Measurements from ENCODE around the gene PCLAF.
"Not testable (repeated sequence)": the region's sequence is repeated elsewhere in the genome, so short reads cannot be mapped to it uniquely, and the experiment has no call there.

PCLAF gene

DNA sequence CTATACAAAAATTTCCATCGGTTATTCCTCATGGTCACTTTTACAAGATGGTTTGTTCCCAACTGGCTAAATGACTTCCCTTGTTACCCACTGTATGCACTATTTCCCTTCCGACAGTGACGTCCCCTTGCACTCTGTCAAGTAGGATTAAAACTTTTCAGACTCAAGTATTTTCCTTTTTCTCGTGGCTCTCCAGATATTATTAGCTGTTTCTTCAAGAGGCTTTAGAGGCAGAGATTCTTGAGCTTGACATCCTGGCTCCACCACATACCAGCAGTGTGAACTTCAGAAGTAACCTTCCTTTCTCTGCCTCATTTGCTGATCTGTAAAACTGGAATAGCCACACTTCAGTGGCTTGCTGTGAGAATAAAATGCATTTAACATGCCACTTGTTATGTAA is 39.3 kb downstream of the PCLAF start:
- H3K36me3 ChIP-seq (ENCODE audit: insufficient read depth, low read length) = peaks cover 12% of the 10 kb centered on the region

GRCh38 chr15:64340355-64340754 is 40.9 kb downstream of the PCLAF start:
- Histone ChIP-seq H3K27me3 (ENCODE audit: control insufficient read depth, insufficient read depth, low read length) (no peaks in the 10 kb centered on the region), H3K4me2 (ENCODE audit: low read length) (no peak overlapping the region), H3K9ac (ENCODE audit: low read depth, low read length) (no peak overlapping the region), H3K9me3 (replicated peaks; ENCODE audit: low read length) (no peaks in the 10 kb centered on the region), H3K4me3 (ENCODE audit: low read length) (no peak overlapping the region), H3K4me1 (ENCODE audit: control insufficient read depth, insufficient read depth, low read length) (peaks cover 24% of the 10 kb centered on the region), H3K36me3 (ENCODE audit: insufficient read depth, low read length) (peaks cover 9% of the 10 kb centered on the region)

More for the DNA sequence above, 39.3 kb downstream of the PCLAF start:
- no peak overlapping the region for H3K9ac ChIP-seq (ENCODE audit: low read depth, low read length)
- H3K4me3 ChIP-seq (ENCODE audit: low read length) = no peak overlapping the region
- peaks cover 24% of the 10 kb centered on the region for H3K4me1 ChIP-seq (ENCODE audit: control insufficient read depth, insufficient read depth, low read length)
- no peaks in the 10 kb centered on the region for H3K27me3 ChIP-seq (ENCODE audit: control insufficient read depth, insufficient read depth, low read length)
- H3K4me2 ChIP-seq (ENCODE audit: low read length) = no peak overlapping the region
- H3K9me3 ChIP-seq (replicated peaks; ENCODE audit: low read length) = no peaks in the 10 kb centered on the region

- no peak overlapping the region for H3K4me3 ChIP-seq (ENCODE audit: low read length)
- no peaks in the 10 kb centered on the region for H3K27me3 ChIP-seq (ENCODE audit: control insufficient read depth, insufficient read depth, low read length)
- no peak overlapping the region for H3K4me2 ChIP-seq (ENCODE audit: low read length)
- no peaks in the 10 kb centered on the region for H3K9me3 ChIP-seq (replicated peaks; ENCODE audit: low read length)
- H3K9ac ChIP-seq (ENCODE audit: low read depth, low read length) = no peak overlapping the region
- H3K36me3 ChIP-seq (ENCODE audit: insufficient read depth, low read length) = peaks cover 9% of the 10 kb centered on the region
- H3K4me1 ChIP-seq (ENCODE audit: control insufficient read depth, insufficient read depth, low read length) = peaks cover 12% of the 10 kb centered on the region
Measured at GRCh38 chr15:64337761-64338160, 43.5 kb downstream of the PCLAF start.

- Histone ChIP-seq H3K4me1 (ENCODE audit: control insufficient read depth, insufficient read depth, low read length) (peaks cover 12% of the 10 kb centered on the region), H3K4me2 (ENCODE audit: low read length) (peak overlapping the region; percentile 32), H3K9ac (ENCODE audit: low read depth, low read length) (no peak overlapping the region), H3K27me3 (ENCODE audit: control insufficient read depth, insufficient read depth, low read length) (no peaks in the 10 kb centered on the region), H3K36me3 (ENCODE audit: insufficient read depth, low read length) (no peaks in the 10 kb centered on the region), H3K9me3 (replicated peaks; ENCODE audit: low read length) (no peaks in the 10 kb centered on the region), H3K4me3 (ENCODE audit: low read length) (no peak overlapping the region)
Measured at GRCh38 chr15:64333986-64334929, 47.0 kb downstream of the PCLAF start.

DNA sequence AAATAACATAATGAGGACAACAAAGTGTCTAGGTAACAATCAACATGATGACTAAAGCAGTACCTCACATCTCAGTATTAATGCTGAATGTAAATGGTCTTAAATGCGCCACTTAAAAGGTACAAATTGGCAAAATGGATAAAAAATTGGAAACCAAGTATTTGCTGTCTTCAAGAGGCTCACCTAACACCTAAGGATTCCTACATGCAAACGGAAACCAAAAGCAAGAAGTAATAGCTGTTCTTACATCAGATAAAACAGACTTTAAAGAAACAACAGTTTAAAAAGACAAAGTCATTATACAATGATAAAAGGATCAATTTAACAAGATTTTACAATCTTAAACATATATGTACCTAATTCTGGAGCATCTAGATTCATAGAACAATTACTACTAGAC is 47.7 kb downstream of the PCLAF start:
- H3K9me3 ChIP-seq (replicated peaks; ENCODE audit: low read length) = no peaks in the 10 kb centered on the region
- H3K4me2 ChIP-seq (ENCODE audit: low read length) = peak overlapping the region; percentile 32
- no peaks in the 10 kb centered on the region for H3K27me3 ChIP-seq (ENCODE audit: control insufficient read depth, insufficient read depth, low read length)
- H3K4me1 ChIP-seq (ENCODE audit: control insufficient read depth, insufficient read depth, low read length) = peaks cover 12% of the 10 kb centered on the region
- no peak overlapping the region for H3K4me3 ChIP-seq (ENCODE audit: low read length)
- no peak overlapping the region for H3K9ac ChIP-seq (ENCODE audit: low read depth, low read length)
- H3K36me3 ChIP-seq (ENCODE audit: insufficient read depth, low read length) = no peaks in the 10 kb centered on the region

DNA sequence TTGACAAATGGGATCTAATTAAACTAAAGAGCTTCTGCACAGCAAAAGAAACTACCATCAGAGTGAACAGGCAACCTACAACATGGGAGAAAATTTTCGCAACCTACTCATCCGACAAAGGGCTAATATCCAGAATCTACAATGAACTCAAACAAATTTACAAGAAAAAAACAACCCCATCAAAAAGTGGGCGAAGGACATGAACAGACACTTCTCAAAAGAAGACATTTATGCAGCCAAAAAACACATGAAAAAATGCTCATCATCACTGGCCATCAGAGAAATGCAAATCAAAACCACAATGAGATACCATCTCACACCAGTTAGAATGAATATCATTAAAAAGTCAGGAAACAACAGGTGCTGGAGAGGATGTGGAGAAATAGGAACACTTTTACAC is 49.6 kb downstream of the PCLAF start:
- H3K36me3 ChIP-seq (ENCODE audit: insufficient read depth, low read length); H3K9ac ChIP-seq (ENCODE audit: low read depth, low read length); H3K4me3 ChIP-seq (ENCODE audit: low read length); H3K9me3 ChIP-seq (replicated peaks; ENCODE audit: low read length); H3K4me2 ChIP-seq (ENCODE audit: low read length); H3K27me3 ChIP-seq (ENCODE audit: control insufficient read depth, insufficient read depth, low read length): not testable (repeated sequence)
- peaks cover 12% of the 10 kb centered on the region for H3K4me1 ChIP-seq (ENCODE audit: control insufficient read depth, insufficient read depth, low read length)

DNA sequence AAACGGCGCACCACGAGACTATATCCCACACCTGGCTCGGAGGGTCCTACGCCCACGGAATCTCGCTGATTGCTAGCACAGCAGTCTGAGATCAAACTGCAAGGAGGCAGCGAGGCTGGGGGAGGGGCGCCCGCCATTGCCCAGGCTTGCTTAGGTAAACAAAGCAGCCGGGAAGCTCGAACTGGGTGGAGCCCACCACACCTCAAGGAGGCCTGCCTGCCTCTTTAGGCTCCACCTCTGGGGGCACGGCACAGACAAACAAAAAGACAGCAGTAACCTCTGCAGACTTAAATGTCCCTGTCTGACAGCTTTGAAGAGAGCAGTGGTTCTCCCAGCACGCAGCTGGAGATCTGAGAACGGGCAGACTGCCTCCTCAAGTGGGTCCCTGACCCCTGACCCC is 54.3 kb downstream of the PCLAF start:
- not testable (repeated sequence) for H3K9ac ChIP-seq (ENCODE audit: low read depth, low read length)

GRCh38 chr15:64326458-64326857 is 54.8 kb downstream of the PCLAF start:
- H3K4me1 ChIP-seq (ENCODE audit: control insufficient read depth, insufficient read depth, low read length); H3K4me2 ChIP-seq (ENCODE audit: low read length); H3K9ac ChIP-seq (ENCODE audit: low read depth, low read length); H3K27me3 ChIP-seq (ENCODE audit: control insufficient read depth, insufficient read depth, low read length); H3K9me3 ChIP-seq (replicated peaks; ENCODE audit: low read length); H3K36me3 ChIP-seq (ENCODE audit: insufficient read depth, low read length); H3K4me3 ChIP-seq (ENCODE audit: low read length): not testable (repeated sequence)

More for the DNA sequence above, 54.3 kb downstream of the PCLAF start:
- H3K36me3 ChIP-seq (ENCODE audit: insufficient read depth, low read length); H3K9me3 ChIP-seq (replicated peaks; ENCODE audit: low read length); H3K4me2 ChIP-seq (ENCODE audit: low read length); H3K27me3 ChIP-seq (ENCODE audit: control insufficient read depth, insufficient read depth, low read length); H3K4me3 ChIP-seq (ENCODE audit: low read length); H3K4me1 ChIP-seq (ENCODE audit: control insufficient read depth, insufficient read depth, low read length): not testable (repeated sequence)

- H3K9ac ChIP-seq (ENCODE audit: low read depth, low read length) = no peak overlapping the region
- no peak overlapping the region for H3K4me2 ChIP-seq (ENCODE audit: low read length)
- no peaks in the 10 kb centered on the region for H3K36me3 ChIP-seq (ENCODE audit: insufficient read depth, low read length)
- no peaks in the 10 kb centered on the region for H3K27me3 ChIP-seq (ENCODE audit: control insufficient read depth, insufficient read depth, low read length)
- no peaks in the 10 kb centered on the region for H3K9me3 ChIP-seq (replicated peaks; ENCODE audit: low read length)
- no peaks in the 10 kb centered on the region for H3K4me1 ChIP-seq (ENCODE audit: control insufficient read depth, insufficient read depth, low read length)
- no peak overlapping the region for H3K4me3 ChIP-seq (ENCODE audit: low read length)
Measured at GRCh38 chr15:64324165-64324877, 56.9 kb downstream of the PCLAF start.

- H3K9ac ChIP-seq (ENCODE audit: low read depth, low read length) = no peak overlapping the region
- no peak overlapping the region for H3K4me3 ChIP-seq (ENCODE audit: low read length)
- no peaks in the 10 kb centered on the region for H3K4me1 ChIP-seq (ENCODE audit: control insufficient read depth, insufficient read depth, low read length)
- H3K9me3 ChIP-seq (replicated peaks; ENCODE audit: low read length) = no peaks in the 10 kb centered on the region
- H3K27me3 ChIP-seq (ENCODE audit: control insufficient read depth, insufficient read depth, low read length) = no peaks in the 10 kb centered on the region
- no peaks in the 10 kb centered on the region for H3K36me3 ChIP-seq (ENCODE audit: insufficient read depth, low read length)
- no peak overlapping the region for H3K4me2 ChIP-seq (ENCODE audit: low read length)
Measured at GRCh38 chr15:64315216-64315615, 66.0 kb downstream of the PCLAF start.

GRCh38 chr15:64314456-64314855 is 66.8 kb downstream of the PCLAF start:
- Histone ChIP-seq H3K36me3 (ENCODE audit: insufficient read depth, low read length) (no peaks in the 10 kb centered on the region), H3K4me3 (ENCODE audit: low read length) (no peak overlapping the region), H3K27me3 (ENCODE audit: control insufficient read depth, insufficient read depth, low read length) (no peaks in the 10 kb centered on the region), H3K9ac (ENCODE audit: low read depth, low read length) (no peak overlapping the region), H3K4me1 (ENCODE audit: control insufficient read depth, insufficient read depth, low read length) (no peaks in the 10 kb centered on the region), H3K9me3 (replicated peaks; ENCODE audit: low read length) (no peaks in the 10 kb centered on the region), H3K4me2 (ENCODE audit: low read length) (no peak overlapping the region)

Data from skeletal muscle satellite cell (primary cell).